RWPE2 (cell line): ENCODE results near the gene FAM174C.

Source experiments
- ATAC-seq: fragments of 200-7000 bp; cut with Tn5 transposase; 3 replicates; pipeline ENCODE4 v1.9.1; 2021; ENCODE audit warnings: low read depth
- DNase-seq: peaks from one replicate; pipeline ENCODE4 v3.0.0-alpha.2; 2020; ENCODE audit warnings: low spot score
- H3K27ac ChIP-seq: fragments of 450-650 bp; 2 replicates; pipeline ENCODE4 v1.5.1; 2017; ENCODE audit warnings: mild to moderate bottlenecking; ENCODE audit not compliant: poor library complexity, severe bottlenecking
- H3K27me3 ChIP-seq: fragments of 250-450 bp; sonication (Bioruptor Pico); 2 replicates; pipeline ENCODE4 v1.5.1; 2021; ENCODE audit warnings: mild to moderate bottlenecking, moderate library complexity; ENCODE audit not compliant: insufficient read depth, poor library complexity, severe bottlenecking
- H3K36me3 ChIP-seq: fragments of 250-450 bp; sonication (Bioruptor Pico); 2 replicates; pipeline ENCODE4 v1.5.1; 2020; ENCODE audit warnings: low read depth, mild to moderate bottlenecking, moderate library complexity
- H3K4me1 ChIP-seq: fragments of 250-450 bp; sonication (Bioruptor Pico); 2 replicates; pipeline ENCODE4 v1.5.1; 2021; ENCODE audit warnings: mild to moderate bottlenecking, moderate library complexity; ENCODE audit not compliant: insufficient read depth, poor library complexity, severe bottlenecking
- H3K4me3 ChIP-seq: fragments of 250-450 bp; sonication (Bioruptor Pico); 2 replicates; pipeline ENCODE4 v1.5.1; 2021; ENCODE audit warnings: mild to moderate bottlenecking, moderate library complexity; ENCODE audit not compliant: severe bottlenecking
- H3K9me3 ChIP-seq: fragments of 250-450 bp; sonication (Bioruptor Pico); 2 replicates; pipeline ENCODE4 v1.5.1; 2021; ENCODE audit warnings: mild to moderate bottlenecking, moderate library complexity; ENCODE audit not compliant: severe bottlenecking
- TF ChIP-seq, protein P1 (sequence below): fragments of 450-650 bp; IDR thresholded peaks from one replicate; pipeline ENCODE4 v1.5.1; 2017; ENCODE audit warnings: mild to moderate bottlenecking, moderate library complexity; ENCODE audit not compliant: poor library complexity, severe bottlenecking

Gene FAM174C

GRCh38 chr19:1280636-1281568 lies 5.6 kb downstream of the FAM174C start:
- Histone ChIP-seq H3K4me1 (no peaks in the 10 kb centered on the region), H3K27ac (no peak overlapping the region), H3K4me3 (no peak overlapping the region), H3K9me3 (no peaks in the 10 kb centered on the region), H3K27me3 (peaks cover 15% of the 10 kb centered on the region), H3K36me3 (peaks cover 6% of the 10 kb centered on the region; the same call in 1 of the 2 replicates)
- ATAC-seq (no peak), DNase-seq (no peak)
- TF ChIP-seq, protein P1, sequence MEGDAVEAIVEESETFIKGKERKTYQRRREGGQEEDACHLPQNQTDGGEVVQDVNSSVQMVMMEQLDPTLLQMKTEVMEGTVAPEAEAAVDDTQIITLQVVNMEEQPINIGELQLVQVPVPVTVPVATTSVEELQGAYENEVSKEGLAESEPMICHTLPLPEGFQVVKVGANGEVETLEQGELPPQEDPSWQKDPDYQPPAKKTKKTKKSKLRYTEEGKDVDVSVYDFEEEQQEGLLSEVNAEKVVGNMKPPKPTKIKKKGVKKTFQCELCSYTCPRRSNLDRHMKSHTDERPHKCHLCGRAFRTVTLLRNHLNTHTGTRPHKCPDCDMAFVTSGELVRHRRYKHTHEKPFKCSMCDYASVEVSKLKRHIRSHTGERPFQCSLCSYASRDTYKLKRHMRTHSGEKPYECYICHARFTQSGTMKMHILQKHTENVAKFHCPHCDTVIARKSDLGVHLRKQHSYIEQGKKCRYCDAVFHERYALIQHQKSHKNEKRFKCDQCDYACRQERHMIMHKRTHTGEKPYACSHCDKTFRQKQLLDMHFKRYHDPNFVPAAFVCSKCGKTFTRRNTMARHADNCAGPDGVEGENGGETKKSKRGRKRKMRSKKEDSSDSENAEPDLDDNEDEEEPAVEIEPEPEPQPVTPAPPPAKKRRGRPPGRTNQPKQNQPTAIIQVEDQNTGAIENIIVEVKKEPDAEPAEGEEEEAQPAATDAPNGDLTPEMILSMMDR, result no peak

DNA sequence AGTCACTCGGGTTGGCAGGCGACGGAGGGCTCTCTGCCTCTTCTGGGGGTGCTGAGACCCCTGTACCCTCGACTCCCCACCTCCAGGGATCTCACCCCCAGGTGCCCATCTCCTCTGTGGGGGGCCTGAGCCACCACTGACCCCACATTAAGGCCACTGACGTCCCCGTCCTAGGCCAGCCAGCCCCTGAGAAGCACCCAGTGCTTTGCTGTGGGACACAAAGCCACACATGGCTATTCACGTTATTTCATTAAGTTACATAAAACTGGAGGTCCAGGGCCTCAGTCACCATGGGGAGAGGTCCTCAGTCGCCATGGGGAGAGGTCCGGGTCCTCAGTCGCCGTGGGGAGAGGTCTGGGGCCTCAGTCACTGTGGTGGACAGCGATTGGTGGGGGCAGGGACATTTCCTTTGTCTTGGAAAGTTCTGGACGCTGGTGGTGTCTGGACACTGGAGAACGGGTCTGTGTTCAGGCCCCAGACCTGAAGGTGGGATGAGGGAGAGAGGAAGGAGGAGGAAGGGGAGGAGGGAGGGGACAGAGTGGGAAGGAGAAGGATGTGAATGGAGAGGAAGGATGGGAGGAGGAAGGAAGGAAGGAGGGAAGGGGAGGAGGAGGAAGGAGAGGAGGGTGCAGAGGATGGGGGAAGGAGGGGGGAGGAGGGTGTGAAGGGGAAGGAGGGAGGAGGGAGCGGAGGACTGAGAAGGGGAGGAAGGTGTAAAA lies 6.4 kb downstream of the FAM174C start:
- Histone ChIP-seq H3K36me3 (peaks cover 6% of the 10 kb centered on the region; the same call in 1 of the 2 replicates), H3K9me3 (no peaks in the 10 kb centered on the region), H3K27me3 (peaks cover 20% of the 10 kb centered on the region), H3K27ac (no peak overlapping the region), H3K4me1 (no peaks in the 10 kb centered on the region), H3K4me3 (no peak overlapping the region)
- TF ChIP-seq, protein P1, result no peak
- no peak for ATAC-seq
- DNase-seq, result no peak

GRCh38 chr19:1282588-1283206 lies 7.4 kb downstream of the FAM174C start:
- DNase-seq (no peak), ATAC-seq (no peak)
- TF ChIP-seq, protein P1, result no peak
- H3K27ac ChIP-seq, result no peak overlapping the region
- H3K4me3 ChIP-seq, result no peak overlapping the region
- no peaks in the 10 kb centered on the region for H3K4me1 ChIP-seq
- H3K9me3 ChIP-seq, result no peaks in the 10 kb centered on the region
- peaks cover 6% of the 10 kb centered on the region; the same call in 1 of the 2 replicates for H3K36me3 ChIP-seq
- peaks cover 30% of the 10 kb centered on the region for H3K27me3 ChIP-seq

DNA sequence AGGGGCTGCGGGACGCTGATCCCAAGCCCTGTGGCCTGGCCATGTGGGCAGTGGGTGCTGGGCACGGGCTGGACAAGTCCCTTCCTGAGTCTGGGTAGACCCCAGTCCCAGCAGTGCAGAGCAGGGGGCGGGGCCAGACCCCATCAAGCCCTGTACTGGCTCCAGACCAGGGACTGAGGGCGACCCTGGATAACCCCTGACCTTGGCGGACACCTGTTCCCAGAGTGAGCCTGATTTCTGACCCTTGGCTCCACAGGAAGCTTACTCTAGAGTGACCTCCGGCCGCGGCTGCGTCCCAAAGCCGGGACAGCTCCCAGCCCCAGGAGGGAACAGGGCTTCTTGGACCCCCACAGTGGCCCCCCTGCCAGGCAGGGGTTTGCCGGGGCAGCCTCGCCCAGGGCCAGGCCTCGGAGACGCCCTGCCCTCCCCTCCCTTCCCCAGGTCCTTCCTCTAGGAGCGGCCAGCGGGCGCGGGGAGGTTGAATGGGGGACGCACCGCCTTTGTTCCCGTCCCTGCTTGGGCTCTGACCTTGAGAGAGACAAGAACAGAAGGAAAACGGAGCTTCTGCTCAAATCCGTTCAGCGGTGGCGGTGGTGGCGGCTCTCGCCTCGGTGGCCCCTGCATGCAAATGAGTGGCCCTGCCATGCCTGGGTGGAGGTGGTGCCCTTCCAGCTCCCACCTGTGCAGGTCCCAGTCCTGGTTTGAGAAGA lies 8.0 kb downstream of the FAM174C start:
- no peak overlapping the region for H3K27ac ChIP-seq
- H3K36me3 ChIP-seq, result peaks cover 6% of the 10 kb centered on the region; the same call in 1 of the 2 replicates
- no peak overlapping the region for H3K4me3 ChIP-seq
- no peak for ATAC-seq
- H3K9me3 ChIP-seq, result no peaks in the 10 kb centered on the region
- DNase-seq, result no peak
- TF ChIP-seq, protein P1, result no peak
- peaks cover 35% of the 10 kb centered on the region for H3K27me3 ChIP-seq
- no peaks in the 10 kb centered on the region for H3K4me1 ChIP-seq
